ENCODE results near the gene MAPKAP1.
"Not testable (repeated sequence)": the region's sequence is repeated elsewhere in the genome, so short reads cannot be mapped to it uniquely, and the experiment has no call there.

The MAPKAP1 gene

GRCh38 chr9:125604196-125604595, 102.8 kb downstream of the MAPKAP1 start:
- no peak for DNase-seq (ENCODE audit: low spot score)

- DNase-seq (ENCODE audit: low spot score): no peak
Observed at GRCh38 chr9:125603478-125604021, 103.5 kb downstream of the MAPKAP1 start.

GRCh38 chr9:125601961-125602360, 105.0 kb downstream of the MAPKAP1 start:
- DNase-seq (ENCODE audit: low spot score): no peak

- DNase-seq (ENCODE audit: low spot score): no peak
Observed at GRCh38 chr9:125600194-125600593, 106.8 kb downstream of the MAPKAP1 start.

- DNase-seq (ENCODE audit: low spot score): no peak
Observed at GRCh38 chr9:125594223-125594610, 112.8 kb downstream of the MAPKAP1 start.

GRCh38 chr9:125593581-125594222, 113.3 kb downstream of the MAPKAP1 start:
- no peak for DNase-seq (ENCODE audit: low spot score)

GRCh38 chr9:125591888-125592287, 115.1 kb downstream of the MAPKAP1 start:
- no peak for DNase-seq (ENCODE audit: low spot score)

- no peak for DNase-seq (ENCODE audit: low spot score)
Observed at GRCh38 chr9:125591245-125591644, 115.8 kb downstream of the MAPKAP1 start.

- no peak for DNase-seq (ENCODE audit: low spot score)
Observed at GRCh38 chr9:125589287-125589686, 117.7 kb downstream of the MAPKAP1 start.

- DNase-seq (ENCODE audit: low spot score): no peak
Observed at GRCh38 chr9:125587819-125588460, 119.1 kb downstream of the MAPKAP1 start.

GRCh38 chr9:125586172-125586511, 120.9 kb downstream of the MAPKAP1 start:
- no peak for DNase-seq (ENCODE audit: low spot score)

- no peak for DNase-seq (ENCODE audit: low spot score)
Observed at GRCh38 chr9:125585503-125586171, 121.4 kb downstream of the MAPKAP1 start.

GRCh38 chr9:125580701-125581286, 126.2 kb downstream of the MAPKAP1 start:
- no peak for DNase-seq (ENCODE audit: low spot score)

- DNase-seq (ENCODE audit: low spot score): no peak
Observed at GRCh38 chr9:125579030-125579932, 127.7 kb downstream of the MAPKAP1 start.

GRCh38 chr9:125574126-125574877, 132.7 kb downstream of the MAPKAP1 start:
- DNase-seq (ENCODE audit: low spot score): no peak

GRCh38 chr9:125572461-125572860, 134.5 kb downstream of the MAPKAP1 start:
- DNase-seq (ENCODE audit: low spot score): not testable (repeated sequence)

- not testable (repeated sequence) for DNase-seq (ENCODE audit: low spot score)
Observed at GRCh38 chr9:125571824-125572223, 135.2 kb downstream of the MAPKAP1 start.

GRCh38 chr9:125570246-125570645, 136.8 kb downstream of the MAPKAP1 start:
- DNase-seq (ENCODE audit: low spot score): no peak

GRCh38 chr9:125568621-125569020, 138.4 kb downstream of the MAPKAP1 start:
- no peak for DNase-seq (ENCODE audit: low spot score)

- not testable (repeated sequence) for DNase-seq (ENCODE audit: low spot score)
Observed at GRCh38 chr9:125566051-125566450, 141.0 kb downstream of the MAPKAP1 start.

GRCh38 chr9:125565126-125565525, 141.9 kb downstream of the MAPKAP1 start:
- DNase-seq (ENCODE audit: low spot score): no peak
